ENCODE measurements around the gene BBS9. TPM values are rescaled to one million over a fixed set of nuclear protein-coding genes. Genes with fewer than 3 reads are reported as not detected.

The BBS9 gene
- total and polyA plus RNA-seq, 2 experiments from 2014 or later, result 27.2 to 66.1 TPM

- Mint-ChIP-seq H3K27ac (no peak overlapping the region), H3K4me1 (peaks cover 22% of the 10 kb centered on the region)
Measured at GRCh38 chr7:33503014-33503413, 373.6 kb downstream of the BBS9 start.

GRCh38 chr7:33503736-33504135 is 374.4 kb downstream of the BBS9 start:
- Mint-ChIP-seq H3K36me3 (ENCODE audit: low read depth) (no peaks in the 10 kb centered on the region), H3K27me3 (ENCODE audit: insufficient read depth, low read depth, poor library complexity) (no peaks in the 10 kb centered on the region), H3K27ac (no peak overlapping the region), H3K4me1 (peaks cover 24% of the 10 kb centered on the region), H3K9me3 (no peaks in the 10 kb centered on the region), H3K4me3 (no peak overlapping the region)
- Histone ChIP-seq H3K79me2 (replicated peaks; ENCODE audit: insufficient read depth) (no peaks in the 10 kb centered on the region), H3K36me3 (ENCODE audit: insufficient read depth) (no peaks in the 10 kb centered on the region), H3K4me2 (no peak overlapping the region), H3K4me3 (no peak overlapping the region), H3K27ac (ENCODE audit: low read depth) (no peak overlapping the region), H3K4me1 (ENCODE audit: insufficient read depth) (peaks cover 7% of the 10 kb centered on the region), H4K20me1 (replicated peaks; ENCODE audit: insufficient read depth) (no peaks in the 10 kb centered on the region), H3F3A (replicated peaks; ENCODE audit: low read depth) (no peaks in the 10 kb centered on the region), H2AFZ (no peak overlapping the region), H3K27me3 (ENCODE audit: insufficient read depth) (no peaks in the 10 kb centered on the region), H3K9me2 (ENCODE audit: insufficient read depth) (no peaks in the 10 kb centered on the region)
- no peak for DNase-seq (ENCODE audit: low spot score)
- ATAC-seq, result no peak
- TF ChIP-seq POLR2AphosphoS5 (IDR thresholded peaks at IDR 0.05; ENCODE audit: low read depth), result no peak

More at GRCh38 chr7:33503014-33503413, 373.6 kb downstream of the BBS9 start:
- H3K9me3 Mint-ChIP-seq, result no peaks in the 10 kb centered on the region
- Histone ChIP-seq H3K9me2 (ENCODE audit: insufficient read depth) (no peaks in the 10 kb centered on the region), H3K27ac (ENCODE audit: low read depth) (no peak overlapping the region), H3K4me1 (ENCODE audit: insufficient read depth) (peaks cover 7% of the 10 kb centered on the region), H2AFZ (no peak overlapping the region), H3F3A (replicated peaks; ENCODE audit: low read depth) (no peaks in the 10 kb centered on the region), H4K20me1 (replicated peaks; ENCODE audit: insufficient read depth) (no peaks in the 10 kb centered on the region), H3K4me3 (no peak overlapping the region), H3K4me2 (no peak overlapping the region), H3K27me3 (ENCODE audit: insufficient read depth) (no peaks in the 10 kb centered on the region), H3K36me3 (ENCODE audit: insufficient read depth) (no peaks in the 10 kb centered on the region), H3K79me2 (replicated peaks; ENCODE audit: insufficient read depth) (no peaks in the 10 kb centered on the region)
- no peaks in the 10 kb centered on the region for H3K36me3 Mint-ChIP-seq (ENCODE audit: low read depth)
- DNase-seq (ENCODE audit: low spot score) (no peak), ATAC-seq (no peak)
- H3K27me3 Mint-ChIP-seq (ENCODE audit: insufficient read depth, low read depth, poor library complexity), result no peaks in the 10 kb centered on the region
- no peak overlapping the region for H3K4me3 Mint-ChIP-seq
- TF ChIP-seq POLR2AphosphoS5 (IDR thresholded peaks at IDR 0.05; ENCODE audit: low read depth), result no peak

GRCh38 chr7:33504266-33504665 is 374.9 kb downstream of the BBS9 start:
- Histone ChIP-seq H3K36me3 (ENCODE audit: insufficient read depth) (no peaks in the 10 kb centered on the region), H4K20me1 (replicated peaks; ENCODE audit: insufficient read depth) (no peaks in the 10 kb centered on the region), H2AFZ (no peak overlapping the region), H3K9me2 (ENCODE audit: insufficient read depth) (no peaks in the 10 kb centered on the region), H3K4me1 (ENCODE audit: insufficient read depth) (peaks cover 7% of the 10 kb centered on the region), H3F3A (replicated peaks; ENCODE audit: low read depth) (no peaks in the 10 kb centered on the region), H3K27me3 (ENCODE audit: insufficient read depth) (no peaks in the 10 kb centered on the region), H3K27ac (ENCODE audit: low read depth) (no peak overlapping the region), H3K4me2 (no peak overlapping the region), H3K4me3 (no peak overlapping the region), H3K79me2 (replicated peaks; ENCODE audit: insufficient read depth) (no peaks in the 10 kb centered on the region)
- TF ChIP-seq EZH2phosphoT487 (IDR thresholded peaks at IDR 0.05; ENCODE audit: unreplicated experiment), result no peak
- no peak for TF ChIP-seq ZNF462 (CRISPR knock-in tag; IDR thresholded peaks at IDR 0.05)
- TF ChIP-seq JUNB (IDR thresholded peaks at IDR 0.05; ENCODE audit: unreplicated experiment), result no peak
- Mint-ChIP-seq H3K9me3 (no peaks in the 10 kb centered on the region), H3K4me1 (peaks cover 24% of the 10 kb centered on the region), H3K36me3 (ENCODE audit: low read depth) (no peaks in the 10 kb centered on the region), H3K27me3 (ENCODE audit: insufficient read depth, low read depth, poor library complexity) (no peaks in the 10 kb centered on the region), H3K27ac (no peak overlapping the region), H3K4me3 (no peak overlapping the region)
- ATAC-seq, result no peak
- no peak for DNase-seq (ENCODE audit: low spot score)

Measured in GM23338 (cell line).